Fibroblast of lung (primary cell): ENCODE measurements around the gene TRAPPC1.

Experiments
- CTCF ChIP-seq, 2 donors: IDR thresholded peaks in 1 of 2; conservative IDR thresholded peaks in 1 of 2; 1 replicate in 1 of 2; 2 replicates in 1 of 2; pipeline ENCODE4 v1.5.1; 2011 to 2012; ENCODE audit warnings: low read length in 2 of 2, control low read depth in 1 of 2, inconsistent platforms in 1 of 2, low read depth in 1 of 2, mild to moderate bottlenecking in 1 of 2
- EZH2 ChIP-seq: IDR thresholded peaks from 2 replicates; pipeline ENCODE4 v1.5.1; 2012; ENCODE audit warnings: low read length, control low read depth, mild to moderate bottlenecking; ENCODE audit errors: missing control alignments

DNA sequence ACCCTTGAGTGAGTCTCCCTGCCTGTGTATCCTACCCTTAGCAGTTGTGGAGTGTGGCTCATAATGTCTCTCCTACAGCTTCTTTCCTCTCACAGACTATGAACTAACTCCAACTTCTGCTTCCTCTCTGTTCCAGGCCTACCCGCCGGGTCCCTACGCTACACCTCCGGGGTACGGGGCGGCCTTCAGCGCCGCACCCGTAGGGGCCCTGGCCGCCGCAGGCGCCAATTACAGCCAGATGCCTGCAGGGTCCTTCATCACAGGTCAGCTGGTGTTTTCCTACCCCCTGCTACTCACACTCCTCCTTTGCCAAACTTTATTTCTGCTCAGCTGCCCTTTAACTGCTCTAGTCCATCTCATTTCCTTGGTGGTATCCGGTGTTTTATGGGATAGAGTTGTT lies 21.0 kb downstream of the TRAPPC1 start:
- no peak for TF ChIP-seq CTCF (conservative IDR thresholded peaks at IDR 0.05 in 1 of 2, IDR thresholded peaks at IDR 0.05 in 1 of 2; ENCODE audit: low read depth in 1 of 2, low read length in 2 of 2)
- TF ChIP-seq EZH2, result no peak
